Chondrocyte (in vitro differentiated cells): ENCODE data around the gene CACNA1B. TPM values are rescaled to one million over a fixed set of nuclear protein-coding genes. Genes with fewer than 3 reads are reported as not detected.
A peak's percentile ranks its signal among the peaks of the same experiment; 100 is the strongest.
"Not testable (repeated sequence)": the region's sequence is repeated elsewhere in the genome, so short reads cannot be mapped to it uniquely, and the experiment has no call there.

Experiments used
- DNase-seq: peaks from one replicate; pipeline ENCODE4 v3.0.0; 2021; ENCODE audit warnings: mixed read lengths, low spot score
- H3K27ac Mint-ChIP-seq: one replicate; pipeline ENCODE4 v1.8.0; 2021; ENCODE audit warnings: mild to moderate bottlenecking, moderate library complexity, mixed read lengths; ENCODE audit not compliant: unreplicated experiment
- H3K27me3 Mint-ChIP-seq: 2 replicates; pipeline ENCODE4 v1.8.0; 2021; ENCODE audit warnings: low read depth, mixed read lengths
- H3K36me3 Mint-ChIP-seq: 2 replicates; pipeline ENCODE4 v1.8.0; 2021; ENCODE audit warnings: low read depth, mixed read lengths
- H3K4me1 Mint-ChIP-seq: 2 replicates; pipeline ENCODE4 v1.8.0; 2021; ENCODE audit warnings: low read depth, mild to moderate bottlenecking, mixed read lengths
- H3K4me3 Mint-ChIP-seq: one replicate; pipeline ENCODE4 v1.8.0; 2021; ENCODE audit warnings: mild to moderate bottlenecking, moderate library complexity, mixed read lengths; ENCODE audit not compliant: unreplicated experiment
- H3K9me3 Mint-ChIP-seq: 2 replicates; pipeline ENCODE4 v1.8.0; 2021; ENCODE audit warnings: low read depth, mixed read lengths
- CTCF ChIP-seq: fragments of 200-600 bp; sonication (generic); IDR thresholded peaks from 2 replicates; pipeline ENCODE4 v1.5.0; 2021; ENCODE audit warnings: antibody characterized with exemption, mild to moderate bottlenecking, moderate library complexity
- long read RNA-seq: library from polyadenylated mRNA; stranded (forward); transcript quantifications from one replicate; pipeline ENCODE4 v2.0.0, GENCODE V29; 2021
- total RNA-seq: library from RNA; stranded (reverse); gene quantifications from 3 replicates; pipeline ENCODE4 v1.2.1, GENCODE V29; 2021

The CACNA1B gene
- 0.31 to 3.8 TPM (median 3.7 TPM) in 3 replicates for total RNA-seq
- long read RNA-seq, partial matches to known transcripts = 2 of 4 reads
- long read RNA-seq, other reads (novel, unspliced or antisense) = 2 of 4 reads

DNA sequence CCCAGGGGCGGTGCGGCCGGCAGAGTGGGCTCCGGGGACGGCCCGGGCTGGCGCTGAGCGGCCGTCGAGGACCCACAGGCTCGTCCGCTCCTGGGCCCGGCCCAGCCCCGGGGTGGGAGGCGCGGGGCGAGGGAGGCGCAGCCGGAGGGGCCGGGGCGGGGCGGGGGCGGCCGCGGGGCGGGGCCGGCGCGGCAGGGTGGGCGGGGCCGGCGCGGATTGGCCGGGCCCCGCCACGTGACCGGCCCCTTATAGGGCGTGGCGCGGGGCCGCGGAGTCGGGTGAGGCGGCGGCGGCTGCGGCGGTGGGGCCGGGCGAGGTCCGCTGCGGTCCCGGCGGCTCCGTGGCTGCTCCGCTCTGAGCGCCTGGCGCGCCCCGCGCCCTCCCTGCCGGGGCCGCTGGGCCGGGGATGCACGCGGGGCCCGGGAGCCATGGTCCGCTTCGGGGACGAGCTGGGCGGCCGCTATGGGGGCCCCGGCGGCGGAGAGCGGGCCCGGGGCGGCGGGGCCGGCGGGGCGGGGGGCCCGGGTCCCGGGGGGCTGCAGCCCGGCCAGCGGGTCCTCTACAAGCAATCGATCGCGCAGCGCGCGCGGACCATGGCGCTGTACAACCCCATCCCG, at the start of gene CACNA1B:
CACNA1B (plus strand) TSS at position 277 of the 617 bp plus-strand sequence; CDS start at position 429, 152 bp downstream.
- H3K36me3 Mint-ChIP-seq, H3K27ac Mint-ChIP-seq, DNase-seq, H3K9me3 Mint-ChIP-seq, H3K4me1 Mint-ChIP-seq: not testable (repeated sequence)
- Mint-ChIP-seq H3K27me3 (peaks cover 27% of the 10 kb centered on the region), H3K4me3 (peak within 1 kb of the TSS; percentile 17)

GRCh38 chr9:137827908-137828526, 49.6 kb upstream of the CACNA1B start:
- H3K9me3 Mint-ChIP-seq = peaks cover 3% of the 10 kb centered on the region
- peaks cover 22% of the 10 kb centered on the region for H3K36me3 Mint-ChIP-seq
- no peaks in the 10 kb centered on the region for H3K4me1 Mint-ChIP-seq
- no peak for TF ChIP-seq CTCF
- no peak overlapping the region for H3K4me3 Mint-ChIP-seq
- no peak for DNase-seq
- no peaks in the 10 kb centered on the region for H3K27me3 Mint-ChIP-seq
- H3K27ac Mint-ChIP-seq = no peak overlapping the region

DNA sequence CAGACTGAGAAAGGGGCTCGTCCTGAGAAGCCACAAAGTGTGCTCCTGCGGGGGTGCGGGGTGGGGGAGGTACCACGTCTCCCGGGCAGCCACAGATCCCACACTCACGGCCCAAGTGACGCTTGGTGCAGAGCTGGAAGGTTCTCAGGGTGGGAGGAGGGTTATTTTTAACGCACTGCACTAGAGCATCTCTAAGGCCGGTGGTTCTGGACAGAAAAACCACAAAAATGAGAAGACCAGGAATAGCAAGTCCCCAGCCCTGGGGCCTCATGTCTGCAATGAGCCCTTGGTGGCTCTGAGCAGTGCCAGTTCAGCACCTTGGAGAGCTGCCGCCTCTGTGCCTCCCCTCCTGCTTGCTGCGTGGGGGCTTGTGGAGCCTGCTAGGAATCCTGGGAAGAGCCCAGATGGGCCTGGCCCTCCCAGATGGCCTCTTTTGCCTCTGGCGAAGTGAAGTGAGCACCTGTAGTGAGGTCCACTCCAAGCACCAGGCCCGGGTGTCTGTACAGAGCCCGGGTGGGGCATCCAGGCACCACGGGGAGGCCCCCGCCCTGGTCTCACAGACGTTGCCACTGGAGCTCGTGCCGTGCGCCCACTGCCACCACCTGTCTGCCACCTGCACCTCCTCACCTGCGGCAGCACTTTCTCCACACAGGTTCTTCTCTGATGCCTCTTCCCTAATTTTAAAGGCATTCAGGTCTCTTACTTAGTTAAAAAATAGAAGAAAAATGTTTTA, 48.9 kb upstream of the CACNA1B start:
- DNase-seq = no peak
- Mint-ChIP-seq H3K27ac (no peak overlapping the region), H3K27me3 (no peaks in the 10 kb centered on the region), H3K4me1 (no peaks in the 10 kb centered on the region), H3K36me3 (peaks cover 22% of the 10 kb centered on the region), H3K9me3 (peaks cover 3% of the 10 kb centered on the region), H3K4me3 (no peak overlapping the region)
- TF ChIP-seq CTCF = no peak

GRCh38 chr9:137829260-137829996, 48.2 kb upstream of the CACNA1B start:
- Mint-ChIP-seq H3K9me3 (peaks cover 3% of the 10 kb centered on the region), H3K27me3 (no peaks in the 10 kb centered on the region), H3K27ac (no peak overlapping the region), H3K4me3 (no peak overlapping the region), H3K36me3 (peaks cover 20% of the 10 kb centered on the region), H3K4me1 (no peaks in the 10 kb centered on the region)
- TF ChIP-seq CTCF = no peak
- DNase-seq = no peak

DNA sequence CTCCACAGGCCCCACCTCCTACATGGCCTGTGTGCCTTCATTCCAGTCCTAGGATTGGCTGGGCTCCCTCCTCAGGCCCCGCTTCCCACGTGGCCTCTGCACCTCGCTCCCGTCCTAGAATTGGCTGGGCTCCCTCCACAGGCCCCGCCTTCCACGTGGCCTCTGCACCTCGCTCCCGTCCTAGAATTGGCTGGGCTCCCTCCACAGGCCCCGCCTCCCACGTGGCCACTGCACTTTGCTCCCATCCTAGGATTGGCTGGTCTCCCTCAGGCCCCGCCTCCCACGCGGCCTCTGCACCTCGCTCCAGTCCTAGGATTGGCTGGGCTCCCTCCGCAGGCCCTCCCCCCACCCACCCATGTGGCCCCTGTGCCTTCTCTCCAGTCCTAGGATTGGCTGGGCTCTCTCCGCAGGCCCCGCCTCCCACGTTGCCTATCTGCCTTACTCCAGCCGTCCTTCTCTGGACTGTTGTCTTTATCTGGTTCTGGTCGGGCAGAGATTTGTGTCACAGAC, 45.3 kb upstream of the CACNA1B start:
- Mint-ChIP-seq H3K27me3 (no peaks in the 10 kb centered on the region), H3K4me3 (no peak overlapping the region), H3K9me3 (no peaks in the 10 kb centered on the region), H3K4me1 (no peaks in the 10 kb centered on the region), H3K36me3 (peaks cover 9% of the 10 kb centered on the region), H3K27ac (no peak overlapping the region)
- DNase-seq = no peak
- no peak for TF ChIP-seq CTCF
